HG03039 (cell line): ENCODE data around the gene UBE2D2.
"Not testable (repeated sequence)": the region's sequence is repeated elsewhere in the genome, so short reads cannot be mapped to it uniquely, and the experiment has no call there.

ENCODE experiments used
- ATAC-seq: cut with Tn5 transposase; IDR thresholded peaks from one replicate; pipeline ENCODE4 v1.9.1; 2021; ENCODE audit warnings: mild to moderate bottlenecking, moderate library complexity; ENCODE audit not compliant: unreplicated experiment

UBE2D2 gene

DNA sequence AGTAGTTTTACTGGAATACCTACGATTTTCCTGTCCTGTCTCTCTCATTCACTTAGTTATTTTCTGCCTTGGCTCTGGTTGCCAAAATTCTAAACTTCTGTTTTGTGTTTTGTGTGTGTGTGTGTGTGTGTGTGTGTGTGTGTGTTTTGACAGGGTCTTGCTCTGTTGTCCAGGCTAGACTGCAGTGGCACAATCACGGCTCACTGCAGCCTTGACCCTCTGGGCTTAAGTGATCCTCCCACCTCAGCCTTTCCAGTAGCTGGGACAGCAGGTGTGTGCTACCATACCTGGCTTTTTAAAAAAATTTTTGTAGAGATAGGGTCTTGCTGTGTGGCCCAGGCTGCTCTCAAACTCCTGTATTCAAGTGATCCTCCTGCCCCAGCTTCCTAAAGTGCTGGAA lies 17.2 kb downstream of the UBE2D2 start:
- no peak for ATAC-seq

- ATAC-seq: not testable (repeated sequence)
Measured at GRCh38 chr5:139582181-139582580, 21.0 kb downstream of the UBE2D2 start.

DNA sequence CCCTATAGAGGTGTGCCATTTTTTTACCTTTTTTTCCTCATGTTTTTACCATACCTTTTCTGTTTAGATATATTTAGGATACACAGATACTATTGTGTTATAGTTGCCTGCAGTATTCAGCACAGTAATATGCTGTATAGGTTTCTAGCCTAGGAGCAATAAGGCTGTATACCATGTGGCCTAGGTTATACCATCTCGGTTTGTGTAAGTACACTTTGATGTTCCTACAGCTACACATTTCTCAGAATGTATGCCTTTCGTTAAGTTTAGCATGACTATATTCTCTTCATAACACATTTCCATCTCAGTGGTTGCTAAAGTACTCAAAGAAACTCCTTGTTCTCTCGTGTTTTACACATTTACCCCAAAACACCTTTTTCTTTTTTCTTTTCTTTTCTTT lies 23.0 kb downstream of the UBE2D2 start:
- no peak for ATAC-seq

DNA sequence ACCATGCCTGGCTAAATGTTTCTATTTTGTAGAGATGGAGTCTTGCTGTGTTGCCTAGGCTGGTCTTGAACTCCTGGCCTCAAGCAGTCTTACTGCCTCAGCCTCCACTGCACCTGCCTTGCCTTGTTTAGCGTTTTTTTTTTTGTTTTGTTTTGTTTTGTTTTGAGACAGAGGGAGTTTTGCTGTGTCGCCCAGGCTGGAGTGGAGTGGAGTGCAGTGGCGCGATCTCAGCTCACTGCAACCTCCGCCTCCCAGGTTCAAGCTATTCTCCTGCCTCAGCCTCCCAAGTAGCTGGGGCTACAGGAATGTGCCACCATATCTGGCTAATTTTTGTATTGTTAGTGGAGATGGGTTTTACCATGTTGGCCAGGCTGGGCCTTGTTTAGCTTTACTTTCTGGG lies 27.0 kb downstream of the UBE2D2 start:
- ATAC-seq: not testable (repeated sequence)

GRCh38 chr5:139588962-139589361 lies 27.8 kb downstream of the UBE2D2 start:
- ATAC-seq: no peak

DNA sequence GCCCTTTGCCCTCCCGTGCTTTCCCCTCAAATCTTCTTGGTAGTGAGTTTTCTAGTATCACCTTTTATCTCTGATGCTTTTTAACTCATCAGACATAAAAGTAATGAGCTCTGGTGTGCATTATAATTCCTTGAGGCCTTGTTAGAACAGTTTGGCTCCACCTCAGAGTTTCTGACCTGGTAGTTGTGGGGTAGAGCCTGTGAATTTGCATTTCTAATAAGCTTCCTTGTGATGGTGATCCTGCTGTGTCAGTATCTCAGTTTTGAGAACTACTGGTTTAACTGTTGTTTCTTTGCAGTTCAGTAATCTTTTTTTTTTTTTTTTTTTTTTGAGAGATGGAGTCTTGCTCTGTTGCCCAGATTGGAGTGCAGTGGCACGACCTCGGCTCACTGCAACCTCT lies 31.1 kb downstream of the UBE2D2 start:
- ATAC-seq: no peak

- ATAC-seq: not testable (repeated sequence)
Measured at GRCh38 chr5:139593076-139593475, 31.9 kb downstream of the UBE2D2 start.

GRCh38 chr5:139593716-139594319 lies 32.7 kb downstream of the UBE2D2 start:
- no peak for ATAC-seq

DNA sequence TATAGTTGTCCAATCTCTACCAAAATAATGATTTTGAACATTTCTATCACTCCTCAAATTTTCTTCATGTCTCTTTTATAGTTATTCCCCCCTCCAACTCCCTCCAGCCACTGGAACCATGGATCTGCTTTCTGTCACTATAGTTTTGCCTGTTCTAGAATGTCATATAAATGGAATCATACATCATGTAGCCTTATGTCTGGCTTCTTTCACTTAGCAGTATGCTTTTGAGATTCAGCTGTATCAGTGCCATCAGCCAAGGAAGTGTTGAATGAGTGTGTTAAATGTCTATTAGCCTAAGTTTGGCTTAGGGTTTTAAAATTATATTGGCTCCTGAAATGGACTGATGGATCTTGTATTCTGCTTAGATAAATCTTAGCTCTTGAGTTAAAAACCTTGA lies 36.0 kb downstream of the UBE2D2 start:
- ATAC-seq: no peak

DNA sequence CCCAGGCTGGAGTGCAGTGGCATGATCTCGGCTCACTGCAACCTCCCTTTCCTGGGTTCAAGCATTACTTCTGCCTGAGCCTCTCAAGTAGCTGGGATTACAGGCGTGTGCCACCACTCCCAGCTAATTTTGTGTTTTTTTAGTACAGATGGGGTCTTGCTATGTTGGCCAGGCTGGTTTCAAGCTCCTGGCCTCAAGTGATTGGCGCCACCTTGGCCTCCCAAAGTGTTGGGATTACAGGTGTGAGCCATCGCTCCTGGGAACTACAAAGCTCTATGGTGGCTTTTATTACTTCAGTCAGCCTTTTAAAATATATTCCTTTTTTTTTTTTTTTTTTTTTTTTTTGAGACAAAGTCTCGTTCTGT lies 37.4 kb downstream of the UBE2D2 start:
- not testable (repeated sequence) for ATAC-seq

- ATAC-seq: no peak
Measured at GRCh38 chr5:139600336-139600949, 39.3 kb downstream of the UBE2D2 start.

- no peak for ATAC-seq
Measured at GRCh38 chr5:139601429-139601828, 40.3 kb downstream of the UBE2D2 start.

GRCh38 chr5:139601948-139602347 lies 40.8 kb downstream of the UBE2D2 start:
- not testable (repeated sequence) for ATAC-seq

- no peak for ATAC-seq
Measured at GRCh38 chr5:139605887-139606286, 44.7 kb downstream of the UBE2D2 start.

DNA sequence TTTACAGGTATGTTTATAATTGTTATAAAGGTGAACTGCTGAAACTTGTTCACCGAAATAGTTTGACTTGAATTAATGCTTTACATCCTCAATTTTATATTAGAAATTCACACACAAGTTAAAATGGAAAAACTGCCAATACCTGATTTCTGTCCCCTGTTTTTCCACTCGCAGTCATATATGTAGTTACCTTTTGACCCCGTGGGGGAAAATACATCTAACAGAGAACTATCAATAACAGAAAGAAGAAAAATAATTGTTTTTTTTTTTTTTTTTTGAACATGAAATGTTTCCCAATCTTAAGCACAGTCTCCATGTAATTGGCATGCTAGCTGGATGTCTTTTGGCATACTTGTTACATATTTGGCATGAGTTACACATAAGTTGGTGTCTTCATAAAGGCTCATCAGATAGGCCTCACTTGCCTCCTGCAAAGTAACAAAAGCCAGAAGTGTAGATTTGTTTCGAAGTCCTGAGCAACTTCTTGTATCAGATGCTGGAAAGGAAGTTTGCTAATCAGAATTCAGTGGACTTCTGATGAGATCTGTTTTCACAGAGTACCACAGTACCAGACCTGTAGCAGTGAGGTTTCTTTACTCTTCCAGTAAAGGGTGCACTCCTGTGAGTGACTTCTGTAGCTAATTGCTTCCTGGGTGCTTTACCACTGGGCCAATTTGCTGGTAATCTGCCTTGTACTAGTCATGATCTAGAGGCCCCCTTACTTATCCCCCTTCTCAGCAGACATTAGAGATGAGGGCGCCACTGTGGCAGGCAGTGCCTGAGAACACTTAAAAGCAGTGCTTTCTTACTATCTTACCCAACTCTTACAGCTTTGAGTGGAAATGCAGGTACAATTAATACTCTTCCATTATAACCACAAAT lies 50.8 kb downstream of the UBE2D2 start:
- ATAC-seq: no peak

DNA sequence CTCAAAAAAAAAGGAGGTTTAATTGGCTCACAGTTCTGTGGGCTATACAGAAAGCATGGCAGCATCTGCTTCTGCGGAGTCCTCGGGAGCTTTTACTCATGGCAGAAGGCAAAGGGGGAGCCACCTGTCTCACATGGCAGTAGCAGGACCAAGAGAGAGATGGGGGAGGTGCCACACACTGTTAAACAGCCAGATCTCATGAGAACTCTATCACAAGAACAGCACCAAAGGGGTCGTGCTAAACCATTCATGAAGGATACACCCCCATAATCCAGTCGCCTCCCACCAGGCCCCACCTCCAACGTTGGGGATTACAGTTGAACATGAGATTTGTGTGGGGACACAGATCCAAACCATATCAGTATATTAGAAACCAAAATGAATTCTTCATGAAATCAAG lies 58.7 kb downstream of the UBE2D2 start:
- no peak for ATAC-seq

DNA sequence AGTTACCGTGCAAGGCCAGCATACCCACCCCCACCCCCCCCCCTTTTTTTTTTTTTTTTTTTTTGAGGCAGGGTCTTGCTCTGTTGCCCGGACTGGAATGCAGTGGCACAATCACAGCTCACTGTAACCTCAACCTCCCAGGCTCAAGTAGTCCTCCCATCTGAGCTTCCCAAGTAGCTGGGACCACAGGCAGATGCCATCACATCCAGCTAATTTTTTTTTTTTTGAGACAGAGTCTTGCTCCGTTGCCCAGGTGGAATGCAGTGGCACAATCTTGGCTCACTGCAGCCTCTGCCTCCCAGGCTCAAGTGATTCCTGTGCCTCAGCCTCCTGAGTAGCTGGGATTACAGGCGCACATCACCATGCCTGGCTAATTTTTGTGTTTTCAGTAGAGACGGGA lies 64.3 kb downstream of the UBE2D2 start:
- ATAC-seq: not testable (repeated sequence)

DNA sequence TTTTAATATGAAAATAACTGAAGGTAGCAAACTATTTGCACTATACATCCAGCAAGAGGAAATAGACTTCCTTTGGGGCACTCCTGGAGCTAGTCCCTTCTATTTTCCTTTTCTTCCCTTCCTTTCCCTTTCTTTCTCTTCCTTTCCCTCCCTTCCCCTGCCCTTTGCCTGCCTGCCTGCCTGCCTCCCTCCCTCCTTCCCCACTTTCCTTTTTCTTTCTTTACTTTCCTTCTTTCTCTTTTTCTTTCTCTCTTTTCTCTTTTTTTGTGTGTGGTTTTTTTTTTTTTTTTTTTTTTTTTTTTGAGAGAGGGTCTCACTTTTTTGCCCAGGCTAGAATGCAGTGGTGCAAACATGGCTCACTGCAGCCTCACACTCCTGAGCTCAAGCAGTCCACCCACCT lies 69.7 kb downstream of the UBE2D2 start:
- ATAC-seq: no peak

DNA sequence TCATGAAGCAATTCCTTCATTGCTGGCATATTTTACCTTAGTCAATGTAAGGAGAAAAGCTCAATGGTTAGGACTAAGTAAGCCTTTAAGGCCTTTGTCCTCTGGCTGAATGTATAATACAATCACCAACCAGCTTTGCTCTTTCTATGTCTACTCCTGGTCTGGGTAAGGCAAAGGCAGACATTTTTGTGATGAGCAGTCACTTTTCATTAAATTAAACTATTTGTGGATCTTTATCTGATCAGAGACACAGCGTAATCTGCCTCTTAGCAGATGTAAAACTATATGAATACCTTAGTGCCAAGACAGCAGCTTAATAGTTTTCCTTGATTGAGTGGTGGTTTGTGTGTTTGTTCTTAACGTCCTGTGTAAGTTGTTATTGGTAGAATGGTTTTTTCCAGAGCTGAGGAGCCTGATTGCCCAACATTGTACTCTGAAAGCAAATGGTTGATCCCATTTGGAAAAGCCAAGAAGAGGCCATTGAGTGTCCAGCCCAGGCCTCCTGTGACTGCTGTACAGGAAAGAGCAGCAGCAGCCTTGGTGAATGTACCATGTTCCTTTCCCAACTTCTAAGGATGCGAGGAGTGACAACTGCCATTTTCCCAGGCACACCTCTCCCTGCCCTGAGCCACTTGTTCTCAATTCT lies 70.5 kb downstream of the UBE2D2 start:
- ATAC-seq: no peak

GRCh38 chr5:139633295-139634027 lies 72.3 kb downstream of the UBE2D2 start:
- ATAC-seq: no peak

- ATAC-seq: no peak
Measured at GRCh38 chr5:139634028-139634325, 72.8 kb downstream of the UBE2D2 start.
